Measurements from ENCODE around the gene GIT2.
"Not testable (repeated sequence)": the region's sequence is repeated elsewhere in the genome, so short reads cannot be mapped to it uniquely, and the experiment has no call there.

Gene GIT2

DNA sequence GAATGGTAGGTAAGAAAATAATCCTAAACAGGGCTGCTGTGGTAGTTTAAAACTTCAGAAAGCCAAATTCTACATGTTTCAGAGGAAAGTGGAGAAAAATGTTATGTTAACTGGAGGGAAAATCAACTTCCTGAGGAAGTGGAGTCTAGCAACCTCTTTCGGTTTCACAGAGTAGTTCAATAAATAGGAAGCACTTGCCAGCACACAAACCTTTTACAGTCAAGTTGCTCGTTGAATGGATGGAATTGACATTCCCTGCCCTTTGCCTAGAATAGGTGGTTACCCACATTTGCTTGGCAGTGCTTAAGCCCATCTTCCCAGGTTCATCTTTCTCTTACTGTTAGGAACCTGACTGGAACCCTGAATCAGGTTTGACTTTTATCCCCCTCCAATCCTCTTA is 19.0 kb upstream of the GIT2 start:
- DNase-seq (ENCODE audit: low read depth in 1 of 2, low spot score in 1 of 2), result no peak
- TF ChIP-seq JUND (IDR thresholded peaks at IDR 0.05; ENCODE audit: low read depth), result no peak
- in situ Hi-C loops (cut with HindIII; ENCODE audit: low pct_unique_long_range_greater_than_20kb, low sequenced_read_pairs), result no loop called here

GRCh38 chr12:110012659-110013058 is 16.5 kb upstream of the GIT2 start:
- DNase-seq (ENCODE audit: low read depth in 1 of 2, low spot score in 1 of 2), result no peak
- no peak for TF ChIP-seq JUND (IDR thresholded peaks at IDR 0.05; ENCODE audit: low read depth)
- in situ Hi-C loops (cut with HindIII; ENCODE audit: low pct_unique_long_range_greater_than_20kb, low sequenced_read_pairs), result no loop called here

DNA sequence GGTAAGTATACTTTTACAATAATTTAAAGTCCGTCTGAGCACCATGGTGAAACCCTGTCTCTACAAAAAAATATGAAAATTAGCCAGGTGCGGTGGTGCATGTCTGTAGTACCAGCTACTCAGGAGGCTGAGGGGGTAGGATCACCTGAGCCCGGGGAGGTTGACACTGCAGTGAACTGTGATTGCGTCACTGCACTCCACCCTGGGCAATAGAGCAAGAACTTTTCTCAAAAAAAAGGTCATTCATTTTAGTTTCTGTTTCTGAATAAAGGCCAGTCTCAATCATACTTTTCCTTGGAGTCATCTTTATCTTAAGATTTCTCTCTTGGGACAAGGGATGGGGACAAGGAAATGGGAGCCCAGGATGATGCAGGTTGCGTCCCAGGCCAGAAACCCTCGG is 16.0 kb upstream of the GIT2 start:
- in situ Hi-C loops (cut with HindIII; ENCODE audit: low pct_unique_long_range_greater_than_20kb, low sequenced_read_pairs), result no loop called here
- no peak for DNase-seq (ENCODE audit: low read depth in 1 of 2, low spot score in 1 of 2)
- no peak for TF ChIP-seq JUND (IDR thresholded peaks at IDR 0.05; ENCODE audit: low read depth)

DNA sequence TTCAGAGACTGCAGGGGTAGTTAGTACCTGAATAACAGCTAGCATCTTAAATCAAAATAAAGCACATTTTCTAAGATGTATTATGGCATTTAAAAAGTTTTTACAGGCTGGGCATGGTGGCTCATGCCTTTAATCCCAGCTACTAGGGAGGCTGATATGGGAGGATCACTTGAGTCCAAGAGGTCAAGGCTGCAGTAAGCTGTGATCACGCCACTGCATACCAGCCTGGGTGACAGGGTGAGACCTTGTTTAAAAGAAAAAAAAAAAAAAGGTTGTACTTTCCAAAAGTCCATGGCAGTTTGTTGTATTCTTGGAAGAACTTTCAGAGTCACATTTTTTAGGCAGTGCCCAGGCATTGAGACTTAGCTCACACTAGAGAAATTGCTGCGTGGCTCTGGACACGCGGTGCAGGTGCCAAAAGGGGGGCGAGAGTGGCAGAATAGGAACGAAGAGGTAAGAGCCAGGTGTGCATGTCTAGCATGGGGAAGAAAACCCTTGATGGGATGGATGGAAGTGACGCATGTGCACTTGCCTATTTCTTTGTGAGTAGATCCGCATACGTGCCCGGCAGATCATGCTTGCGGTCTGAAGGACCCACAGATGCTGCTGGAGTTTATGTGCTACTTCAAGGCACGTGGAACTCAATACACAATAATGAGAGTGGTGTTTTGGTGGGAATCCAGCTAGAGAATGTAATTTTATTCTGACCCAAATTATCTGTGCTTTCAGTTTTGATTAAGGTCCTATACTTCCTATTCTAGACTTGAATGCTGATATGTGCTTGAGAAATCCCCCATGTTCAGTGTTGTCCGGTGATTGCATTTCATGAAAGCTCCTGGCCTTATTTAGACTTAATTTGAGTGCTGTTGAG is 14.9 kb upstream of the GIT2 start:
- DNase-seq (ENCODE audit: low read depth in 1 of 2, low spot score in 1 of 2), result no peak
- TF ChIP-seq JUND (IDR thresholded peaks at IDR 0.05; ENCODE audit: low read depth), result no peak
- in situ Hi-C loops (cut with HindIII; ENCODE audit: low pct_unique_long_range_greater_than_20kb, low sequenced_read_pairs), result no loop called here

GRCh38 chr12:110008681-110009398 is 12.7 kb upstream of the GIT2 start:
- in situ Hi-C loops (cut with HindIII; ENCODE audit: low pct_unique_long_range_greater_than_20kb, low sequenced_read_pairs), result not testable (repeated sequence)

DNA sequence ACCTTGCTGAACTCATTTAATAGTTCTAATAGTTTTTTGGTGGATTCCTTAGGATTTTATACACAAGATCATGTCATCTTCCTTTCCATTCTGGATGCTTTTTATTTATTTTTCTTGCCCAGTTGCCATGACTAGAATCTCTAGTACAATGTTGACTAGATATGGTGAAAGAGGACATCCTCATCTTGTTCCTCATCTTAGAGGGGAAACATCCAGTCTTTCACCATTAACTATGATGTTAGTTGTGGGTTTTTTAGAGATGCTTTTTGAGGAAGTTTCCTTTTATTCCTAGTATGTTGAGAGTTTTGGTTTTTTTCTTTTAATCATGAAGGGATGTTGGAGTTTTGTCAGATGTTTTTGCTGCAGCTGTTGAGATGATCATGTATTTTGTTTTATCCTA is 11.7 kb upstream of the GIT2 start:
- DNase-seq (ENCODE audit: low read depth in 1 of 2, low spot score in 1 of 2), result no peak
- no peak for TF ChIP-seq JUND (IDR thresholded peaks at IDR 0.05; ENCODE audit: low read depth)
- in situ Hi-C loops (cut with HindIII; ENCODE audit: low pct_unique_long_range_greater_than_20kb, low sequenced_read_pairs), result no loop called here

More at GRCh38 chr12:110008681-110009398, 12.7 kb upstream of the GIT2 start:
- not testable (repeated sequence) for DNase-seq (ENCODE audit: low read depth in 1 of 2, low spot score in 1 of 2)

DNA sequence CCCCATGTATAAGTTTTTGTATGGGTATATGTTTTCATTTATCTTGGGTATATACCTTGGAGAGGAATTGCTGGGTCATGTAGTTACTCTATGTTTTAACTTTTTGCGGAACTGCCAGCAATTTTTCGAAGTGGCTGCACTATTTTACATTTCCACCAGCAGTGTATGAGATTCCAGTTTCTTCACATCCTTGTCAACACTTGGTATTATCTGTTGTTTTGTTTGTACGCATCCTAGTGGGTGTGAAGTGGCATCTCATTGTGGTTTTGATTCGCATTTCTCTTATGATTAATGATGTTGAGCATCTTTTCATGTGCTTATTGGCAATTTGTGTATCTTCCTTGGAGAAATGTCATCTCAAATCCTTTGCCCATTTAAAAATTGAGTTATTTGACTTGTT is 9.9 kb upstream of the GIT2 start:
- in situ Hi-C loops (cut with HindIII; ENCODE audit: low pct_unique_long_range_greater_than_20kb, low sequenced_read_pairs), result no loop called here
- no peak for DNase-seq (ENCODE audit: low read depth in 1 of 2, low spot score in 1 of 2)
- TF ChIP-seq JUND (IDR thresholded peaks at IDR 0.05; ENCODE audit: low read depth), result no peak

GRCh38 chr12:110005319-110005973 is 9.3 kb upstream of the GIT2 start:
- TF ChIP-seq JUND (IDR thresholded peaks at IDR 0.05; ENCODE audit: low read depth), result no peak
- DNase-seq (ENCODE audit: low read depth in 1 of 2, low spot score in 1 of 2), result no peak
- in situ Hi-C loops (cut with HindIII; ENCODE audit: low pct_unique_long_range_greater_than_20kb, low sequenced_read_pairs), result no loop called here

- TF ChIP-seq JUND (IDR thresholded peaks at IDR 0.05; ENCODE audit: low read depth), result no peak
Measured at GRCh38 chr12:110004598-110004997, 8.4 kb upstream of the GIT2 start.

GRCh38 chr12:110002676-110003515 is 6.7 kb upstream of the GIT2 start:
- no peak for TF ChIP-seq JUND (IDR thresholded peaks at IDR 0.05; ENCODE audit: low read depth)
- in situ Hi-C loops (cut with HindIII; ENCODE audit: low pct_unique_long_range_greater_than_20kb, low sequenced_read_pairs), result no loop called here
- DNase-seq (ENCODE audit: low read depth in 1 of 2, low spot score in 1 of 2), result peak in 1 of 2 experiments; percentile 35

More at GRCh38 chr12:110004598-110004997, 8.4 kb upstream of the GIT2 start:
- no peak for DNase-seq (ENCODE audit: low read depth in 1 of 2, low spot score in 1 of 2)
- in situ Hi-C loops (cut with HindIII; ENCODE audit: low pct_unique_long_range_greater_than_20kb, low sequenced_read_pairs), result no loop called here

DNA sequence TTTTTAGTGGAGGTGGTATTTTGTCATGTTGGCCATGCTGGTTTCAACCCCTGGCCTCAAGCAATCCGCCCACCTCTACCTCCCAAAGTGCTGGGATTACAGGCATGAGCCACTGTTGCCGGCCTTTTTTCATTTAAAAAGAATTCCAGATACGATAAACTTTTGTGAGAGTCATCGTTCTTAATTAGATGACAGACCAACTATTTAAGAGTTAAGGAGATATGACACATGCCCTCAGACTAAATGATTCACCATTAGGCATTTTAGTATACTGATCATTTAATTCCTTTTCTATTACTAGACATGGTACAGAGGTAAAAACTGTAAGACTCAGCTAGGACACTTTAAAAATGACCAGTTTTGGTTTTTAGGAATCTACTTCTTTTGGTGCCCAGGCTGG is 5.4 kb upstream of the GIT2 start:
- DNase-seq (ENCODE audit: low read depth in 1 of 2, low spot score in 1 of 2), result no peak
- in situ Hi-C loops (cut with HindIII; ENCODE audit: low pct_unique_long_range_greater_than_20kb, low sequenced_read_pairs), result no loop called here
- TF ChIP-seq JUND (IDR thresholded peaks at IDR 0.05; ENCODE audit: low read depth), result no peak

GRCh38 chr12:109999983-110000505 is 3.9 kb upstream of the GIT2 start:
- DNase-seq (ENCODE audit: low read depth in 1 of 2, low spot score in 1 of 2), result peak; percentile 26 to 41
- no peak for TF ChIP-seq JUND (IDR thresholded peaks at IDR 0.05; ENCODE audit: low read depth)
- in situ Hi-C loops (cut with HindIII; ENCODE audit: low pct_unique_long_range_greater_than_20kb, low sequenced_read_pairs), result no loop called here
